HepG2 (cell line): ENCODE data around the gene HARS2. TPM values are rescaled to one million over a fixed set of nuclear protein-coding genes. Genes with fewer than 3 reads are reported as not detected.

Experiments used
- ARID4A ChIP-seq: sonication (generic); formaldehyde crosslinking; IDR thresholded peaks from 2 replicates; pipeline ENCODE4 v1.5.0; 2020; ENCODE audit warnings: mild to moderate bottlenecking, missing genetic modification reagents, borderline replicate concordance
- CEBPB ChIP-seq: IDR thresholded peaks from 2 replicates; pipeline ENCODE4 v1.6.1; 2011; ENCODE audit warnings: low read depth, low read length, improper control_type of control experiment, borderline replicate concordance
- FOXA3 ChIP-seq: IDR thresholded peaks from 2 replicates; pipeline ENCODE4 v1.6.1; 2016; ENCODE audit warnings: missing genetic modification reagents, missing compliant biosample characterization
- KMT2B ChIP-seq: IDR thresholded peaks from 2 replicates; pipeline ENCODE4 v1.6.1; 2016; ENCODE audit warnings: missing genetic modification reagents, missing compliant biosample characterization
- MTA1 ChIP-seq: sonication (generic); formaldehyde crosslinking; IDR thresholded peaks from 2 replicates; pipeline ENCODE4 v1.4.0; 2020; ENCODE audit warnings: missing genetic modification reagents, mild to moderate bottlenecking, borderline replicate concordance
- NPAS2 ChIP-seq: sonication (generic); formaldehyde crosslinking; IDR thresholded peaks from 2 replicates; pipeline ENCODE4 v1.8.0; 2022; ENCODE audit warnings: mild to moderate bottlenecking, missing genetic modification reagents, borderline replicate concordance
- POGZ ChIP-seq: sonication (generic); formaldehyde crosslinking; IDR thresholded peaks from 2 replicates; pipeline ENCODE4 v1.4.0; 2020; ENCODE audit warnings: mild to moderate bottlenecking, missing genetic modification reagents
- PPARG ChIP-seq: conservative IDR thresholded peaks from 2 replicates; pipeline ENCODE4 v1.6.1; 2016; ENCODE audit warnings: missing biosample characterization, missing genetic modification reagents
- THAP7 ChIP-seq: sonication (generic); formaldehyde crosslinking; IDR thresholded peaks from 2 replicates; pipeline ENCODE4 v1.8.1; 2023; ENCODE audit warnings: mild to moderate bottlenecking, missing genetic modification reagents
- YEATS2 ChIP-seq: sonication (generic); formaldehyde crosslinking; IDR thresholded peaks from 2 replicates; pipeline ENCODE4 v1.4.0; 2020; ENCODE audit warnings: missing genetic modification reagents, borderline replicate concordance
- ZNF121 ChIP-seq: sonication (generic); formaldehyde crosslinking; IDR thresholded peaks from 2 replicates; pipeline ENCODE4 v1.5.0; 2020; ENCODE audit warnings: mild to moderate bottlenecking, missing genetic modification reagents
- ZNF337 ChIP-seq: sonication (generic); formaldehyde crosslinking; IDR thresholded peaks from 2 replicates; pipeline ENCODE4 v1.5.1; 2020; ENCODE audit warnings: missing genetic modification reagents, low read depth, mild to moderate bottlenecking, borderline replicate concordance
- ZNF546 ChIP-seq: sonication (generic); formaldehyde crosslinking; conservative IDR thresholded peaks from 2 replicates; pipeline ENCODE4 v1.8.1; 2023; ENCODE audit warnings: mild to moderate bottlenecking, missing genetic modification reagents
- ZNF569 ChIP-seq: sonication (generic); formaldehyde crosslinking; IDR thresholded peaks from 2 replicates; pipeline ENCODE4 v1.5.0; 2020; ENCODE audit warnings: mild to moderate bottlenecking, missing genetic modification reagents, moderate library complexity, borderline replicate concordance
- ZNF609 ChIP-seq: sonication (generic); formaldehyde crosslinking; IDR thresholded peaks from 2 replicates; pipeline ENCODE4 v1.4.0; 2020; ENCODE audit warnings: mild to moderate bottlenecking, missing genetic modification reagents, borderline replicate concordance
- ZNF784 ChIP-seq: sonication (generic); formaldehyde crosslinking; IDR thresholded peaks from 2 replicates; pipeline ENCODE4 v1.5.1; 2020; ENCODE audit warnings: missing genetic modification reagents, mild to moderate bottlenecking, borderline replicate concordance
- ZSCAN20 ChIP-seq: sonication (generic); formaldehyde crosslinking; IDR thresholded peaks from 2 replicates; pipeline ENCODE4 v1.4.0; 2020; ENCODE audit warnings: missing genetic modification reagents, mild to moderate bottlenecking, borderline replicate concordance
- ZSCAN25 ChIP-seq: sonication (generic); formaldehyde crosslinking; IDR thresholded peaks from 2 replicates; pipeline ENCODE4 v1.8.0; 2022; ENCODE audit warnings: mild to moderate bottlenecking, missing genetic modification reagents
- polyA plus RNA-seq, 8 experiments: library from polyadenylated mRNA; depleted of rRNA in 3 of 8; stranded (reverse) in 7 of 8; unstranded in 1 of 8; fragments of >200 nt; fragmentation: Illumina TruSeq in 4 of 8; extraction: Trizol in 4 of 8; gene quantifications; 2 replicates each; pipeline versions ENCODE4 v1.2.1 to v1.2.3, GENCODE V29; 2011 to 2016; ENCODE audit warnings: low read depth in 4 of 8, missing spikeins in 1 of 8, mixed read lengths in 1 of 8; ENCODE audit not compliant: insufficient read depth in 1 of 8
- total RNA-seq, 5 experiments: library from RNA; depleted of rRNA; stranded (reverse); fragments of >200 nt; fragmentation: Illumina TruSeq; extraction: Trizol; gene quantifications; 2 replicates each; pipeline ENCODE4 v1.2.3, GENCODE V29; 2016; ENCODE audit warnings: low read depth in 1 of 5

Gene HARS2
- total and polyA plus RNA-seq, 2 of the 13 experiments (the other 11 are each of a cell fraction or from before 2014, with no cell fraction given) = 17.9 to 25.8 TPM

- TF ChIP-seq ARID4A (CRISPR knock-in tag) = peak; percentile 75; the same call in 1 of the 2 replicates
- TF ChIP-seq CEBPB = no peak
- TF ChIP-seq ZNF121 (CRISPR knock-in tag) = 0 out of 2 replicates have a peak, but pooled peaks have one; percentile 49
- no peak for TF ChIP-seq THAP7 (CRISPR knock-in tag)
- no peak for TF ChIP-seq MTA1 (CRISPR knock-in tag)
- TF ChIP-seq PPARG = peak; percentile 21
- peak; percentile 49; the same call in 1 of the 2 replicates for TF ChIP-seq FOXA3
- peak; percentile 69; the same call in 1 of the 2 replicates for TF ChIP-seq YEATS2 (CRISPR knock-in tag)
- TF ChIP-seq POGZ (CRISPR knock-in tag) = 0 out of 2 replicates have a peak, but pooled peaks have one; percentile 29
- TF ChIP-seq ZNF784 (CRISPR knock-in tag) = peak; percentile 73; the same call in 1 of the 2 replicates
- TF ChIP-seq ZNF337 (CRISPR knock-in tag) = peak; percentile 63; the same call in 1 of the 2 replicates
- no peak for TF ChIP-seq ZNF546
- TF ChIP-seq ZSCAN25 (CRISPR knock-in tag) = 0 out of 2 replicates have a peak, but pooled peaks have one; percentile 22
- TF ChIP-seq ZNF609 (CRISPR knock-in tag) = no peak; the same call in 1 of the 2 replicates
- 0 out of 2 replicates have a peak, but pooled peaks have one; percentile 40 for TF ChIP-seq ZSCAN20 (CRISPR knock-in tag)
- TF ChIP-seq ZNF569 (CRISPR knock-in tag) = no peak
- no peak for TF ChIP-seq KMT2B (CRISPR knock-in tag)
- no peak for TF ChIP-seq NPAS2 (CRISPR knock-in tag)
Measured at GRCh38 chr5:140725799-140726471, 34.7 kb downstream of the HARS2 start (continued).
